Activated effector memory CD4-positive, alpha-beta T cell treated with anti-CD3 and anti-CD28 coated beads, Interleukin-2, amount 50 U/mL, for 16 hours (primary cell): ENCODE results near the gene P2RX7.
A peak's percentile ranks its signal among the peaks of the same experiment; 100 is the strongest.

Experiments
- DNase-seq: peaks from one replicate; pipeline ENCODE4 v3.0.0-alpha.2; 2020

P2RX7 gene

DNA sequence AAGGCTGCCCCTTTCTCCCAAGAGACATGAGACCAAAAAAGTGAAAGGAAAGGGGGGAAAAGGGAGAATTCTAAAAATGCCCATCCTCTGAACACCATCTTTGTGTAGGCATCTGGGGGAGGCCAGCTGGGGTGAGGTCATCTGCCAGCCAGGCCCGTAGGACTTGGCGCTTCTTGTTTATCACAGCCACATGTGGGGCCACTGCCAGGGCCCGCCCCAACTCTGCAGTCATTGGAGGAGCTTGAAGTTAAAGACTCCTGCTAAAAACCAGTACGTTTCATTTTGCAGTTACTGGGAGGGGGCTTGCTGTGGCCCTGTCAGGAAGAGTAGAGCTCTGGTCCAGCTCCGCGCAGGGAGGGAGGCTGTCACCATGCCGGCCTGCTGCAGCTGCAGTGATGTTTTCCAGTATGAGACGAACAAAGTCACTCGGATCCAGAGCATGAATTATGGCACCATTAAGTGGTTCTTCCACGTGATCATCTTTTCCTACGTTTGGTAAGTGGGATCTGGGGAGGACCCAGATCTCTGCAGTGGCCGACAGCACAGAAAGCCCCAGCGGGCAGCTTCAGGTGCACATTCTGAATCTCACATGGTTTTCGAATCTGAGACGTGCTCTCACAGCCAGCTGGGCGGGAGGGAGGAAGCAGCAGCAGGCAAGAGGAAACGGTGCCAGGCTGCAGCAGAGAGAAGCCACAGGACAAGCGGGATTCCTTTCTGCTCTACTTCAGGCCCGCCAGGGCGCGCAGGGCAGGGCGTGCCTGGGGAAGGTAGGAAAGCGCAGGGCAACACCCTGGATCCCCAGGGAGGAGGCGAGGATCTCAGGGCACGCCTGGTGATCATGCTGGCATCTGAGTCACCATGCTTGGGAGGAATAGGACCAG is at the start of gene P2RX7:
P2RX7 (plus strand) TSS at position 276 of the 881 bp plus-strand sequence; CDS start at position 371, 95 bp downstream.
- peak; percentile 80 for DNase-seq

- DNase-seq = no peak
Measured at GRCh38 chr12:121084229-121084628, 48.4 kb upstream of the P2RX7 start.

- no peak for DNase-seq
Measured at GRCh38 chr12:121085069-121085468, 47.6 kb upstream of the P2RX7 start.

DNA sequence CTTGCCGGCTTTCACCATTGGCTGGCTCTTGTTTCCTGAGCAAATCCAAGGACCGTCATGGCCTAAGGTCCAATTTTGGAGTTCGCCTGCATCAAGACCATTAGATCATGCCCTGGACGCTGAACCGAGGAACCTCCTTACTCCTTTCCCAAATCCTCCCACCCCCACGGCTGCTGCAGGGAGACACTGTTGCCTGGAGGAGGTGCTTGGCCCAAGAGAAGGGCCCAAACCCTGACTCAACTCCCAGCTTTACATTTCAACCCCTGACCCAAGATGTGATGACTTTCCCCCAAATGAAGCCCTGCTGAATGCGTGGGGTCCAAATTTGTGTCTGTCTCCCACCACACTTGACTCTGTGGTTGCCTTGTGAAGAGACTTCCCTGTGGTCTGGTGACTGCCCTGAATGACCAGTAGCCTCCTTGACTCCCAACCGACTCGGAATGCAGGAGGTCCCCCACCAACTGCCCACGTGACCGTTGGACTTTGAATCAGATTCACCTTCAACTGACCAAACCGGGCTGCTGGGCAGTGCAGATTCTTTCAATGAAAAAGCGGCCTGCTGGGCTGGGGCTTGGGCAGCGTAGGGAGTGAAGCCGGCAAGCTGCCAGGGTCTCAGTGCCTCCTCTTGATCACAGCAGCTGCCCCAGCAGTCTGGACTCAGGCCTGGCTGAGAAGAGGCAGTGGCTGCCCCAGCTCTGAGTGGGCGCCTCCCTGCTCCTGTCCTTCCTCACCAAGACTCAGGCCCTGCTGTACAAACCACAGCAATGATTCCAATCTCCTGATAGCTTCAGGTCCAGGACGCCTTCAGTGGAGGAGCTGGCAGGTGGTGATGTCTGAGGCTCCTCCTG is 46.9 kb upstream of the P2RX7 start:
- DNase-seq = no peak

GRCh38 chr12:121086781-121087295 is 45.8 kb upstream of the P2RX7 start:
- DNase-seq = no peak

- DNase-seq = no peak
Measured at GRCh38 chr12:121087467-121088194, 45.0 kb upstream of the P2RX7 start.

GRCh38 chr12:121088195-121088585 is 44.5 kb upstream of the P2RX7 start:
- DNase-seq = no peak

DNA sequence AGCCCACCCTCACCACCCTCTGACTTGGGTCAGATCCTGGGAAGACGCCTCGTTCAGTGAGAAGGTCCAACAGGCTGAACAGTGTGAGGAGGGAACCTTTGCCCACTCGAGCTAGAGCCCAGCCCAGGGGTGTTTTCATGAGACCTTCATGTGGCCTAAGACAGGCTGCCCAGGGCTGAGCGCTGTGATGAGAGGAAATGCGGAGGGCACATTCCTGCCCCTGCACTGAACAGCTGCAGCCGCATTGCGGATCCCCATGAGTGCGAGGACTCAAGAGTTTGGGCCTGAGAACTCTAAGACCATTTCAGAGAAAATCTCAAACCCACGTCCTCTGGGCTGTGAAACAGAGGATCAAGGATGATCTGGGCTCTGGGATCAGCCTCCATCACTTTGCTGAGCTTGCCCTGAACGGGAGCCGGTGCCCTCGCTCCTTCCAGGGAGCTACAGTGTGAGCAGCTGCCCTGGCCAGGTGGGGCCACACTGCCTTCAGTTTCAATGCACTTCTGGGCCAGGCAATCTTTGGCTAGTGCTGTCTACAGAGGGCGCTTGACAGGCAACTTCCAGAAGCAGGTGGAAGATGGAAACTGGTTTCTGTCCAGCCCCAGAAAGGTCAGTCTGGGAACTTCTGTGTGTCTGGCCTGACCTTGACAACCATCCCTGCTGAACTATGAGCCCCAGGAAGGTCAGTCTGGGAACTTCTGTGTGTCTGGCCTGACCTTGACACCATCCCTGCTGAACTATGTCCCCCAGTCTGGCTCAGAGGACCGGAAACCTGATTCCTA is 43.5 kb upstream of the P2RX7 start:
- no peak for DNase-seq

GRCh38 chr12:121089813-121090430 is 42.8 kb upstream of the P2RX7 start:
- DNase-seq = no peak

DNA sequence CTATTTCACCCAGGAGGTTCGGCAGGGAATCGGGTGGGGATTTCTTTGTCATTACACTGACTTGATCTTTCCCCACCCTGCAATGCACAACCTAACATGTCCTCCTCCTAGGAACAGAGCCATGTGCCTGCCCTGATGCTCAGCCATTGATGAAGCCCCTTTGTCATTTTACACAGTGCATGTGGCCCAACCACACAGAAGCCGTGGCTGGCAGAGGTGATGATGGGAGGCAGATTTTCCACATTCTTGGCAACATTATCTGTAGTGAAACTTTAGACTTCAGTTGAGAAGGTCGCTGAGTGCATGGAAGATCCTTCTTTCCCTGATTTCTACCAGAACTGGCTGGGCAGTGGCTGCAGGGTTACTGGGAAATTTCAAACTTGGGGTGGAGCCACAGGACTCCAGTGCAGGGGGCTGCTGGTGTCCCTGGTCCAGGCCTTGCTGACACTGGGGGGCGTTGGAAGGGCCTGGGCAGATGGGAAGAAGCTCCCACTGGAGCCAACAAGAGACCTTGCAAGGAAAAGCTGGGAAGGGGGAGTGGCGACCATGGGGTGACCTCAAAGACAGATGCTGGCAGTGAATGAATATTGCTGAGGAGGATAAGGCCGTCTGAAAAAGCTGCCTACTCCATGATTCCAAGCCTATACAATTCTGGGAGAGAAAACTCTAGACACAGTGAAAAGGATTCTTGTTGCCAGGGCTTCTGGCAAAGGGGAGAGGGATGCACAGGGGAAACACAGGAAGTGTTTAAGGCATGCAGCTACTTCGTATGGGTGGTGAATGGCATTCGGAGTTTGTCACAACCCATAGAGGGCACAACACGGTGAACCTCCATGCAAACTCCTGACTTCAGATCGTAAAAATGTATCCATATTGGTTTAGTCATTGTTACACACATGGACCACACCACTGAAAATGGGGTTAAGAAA is 41.8 kb upstream of the P2RX7 start:
- no peak for DNase-seq

- no peak for DNase-seq
Measured at GRCh38 chr12:121092034-121092433, 40.6 kb upstream of the P2RX7 start.

GRCh38 chr12:121093487-121093891 is 39.2 kb upstream of the P2RX7 start:
- no peak for DNase-seq

DNA sequence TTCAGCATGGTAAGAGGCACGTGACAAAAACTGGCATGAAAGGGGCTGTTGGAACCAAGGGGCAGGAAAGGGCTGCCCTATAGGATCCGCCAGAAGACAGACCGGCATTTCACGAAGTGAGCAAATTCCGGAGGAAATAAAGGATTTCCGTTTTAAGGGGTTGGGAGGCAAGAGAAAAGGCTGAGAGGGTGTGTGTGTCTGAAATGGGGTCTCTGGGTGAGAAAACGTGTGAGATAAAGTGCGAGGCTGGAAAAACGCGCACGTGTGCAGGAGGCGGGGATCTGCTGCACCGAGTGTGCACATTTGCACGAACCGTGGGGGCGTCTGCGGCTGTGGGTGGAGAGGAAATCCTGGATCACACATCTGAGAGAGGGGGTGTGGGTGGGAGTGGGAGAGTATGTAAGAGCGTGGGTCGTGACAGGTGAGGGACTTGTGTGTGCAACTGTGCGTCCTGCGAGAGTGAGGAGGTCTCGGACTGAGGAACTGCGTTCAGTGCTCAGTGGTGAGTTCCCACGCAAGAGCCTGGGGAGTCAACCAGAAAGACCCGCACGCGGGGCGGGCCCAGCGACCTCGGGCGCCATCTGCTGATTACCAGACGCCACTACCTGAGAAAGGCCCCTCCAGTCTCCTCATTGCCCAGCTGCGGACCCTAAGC is 37.0 kb upstream of the P2RX7 start:
- peak; percentile 92 for DNase-seq

DNA sequence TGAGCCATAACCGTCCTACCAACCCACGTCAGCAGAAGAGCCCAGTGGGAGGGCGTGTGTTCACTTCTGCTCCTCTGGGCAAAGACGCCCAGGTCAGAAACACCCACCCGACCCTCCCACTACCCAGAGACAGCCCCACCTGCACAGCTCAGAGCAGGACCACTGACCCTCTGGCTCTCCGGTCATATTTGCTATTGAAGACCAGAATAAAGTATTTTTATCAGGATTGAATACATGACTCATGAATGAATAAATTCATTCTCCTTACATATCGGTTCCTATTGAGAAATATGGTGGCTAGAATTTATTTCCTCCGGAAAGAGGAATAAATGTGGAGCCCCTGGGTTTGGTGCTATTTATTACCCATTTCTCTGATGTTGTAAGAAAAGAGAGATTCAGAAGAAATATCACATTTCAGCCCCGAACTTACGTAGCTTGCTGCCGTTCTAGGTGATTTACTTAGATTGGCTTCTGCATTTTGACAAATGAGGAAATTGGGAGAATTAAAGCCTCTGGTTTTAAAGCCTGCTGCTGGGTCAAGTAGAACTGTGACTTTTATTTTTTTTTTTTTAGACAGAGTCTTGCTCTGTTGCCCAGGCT is 36.4 kb upstream of the P2RX7 start:
- DNase-seq = no peak

GRCh38 chr12:121099779-121100178 is 32.9 kb upstream of the P2RX7 start:
- no peak for DNase-seq

DNA sequence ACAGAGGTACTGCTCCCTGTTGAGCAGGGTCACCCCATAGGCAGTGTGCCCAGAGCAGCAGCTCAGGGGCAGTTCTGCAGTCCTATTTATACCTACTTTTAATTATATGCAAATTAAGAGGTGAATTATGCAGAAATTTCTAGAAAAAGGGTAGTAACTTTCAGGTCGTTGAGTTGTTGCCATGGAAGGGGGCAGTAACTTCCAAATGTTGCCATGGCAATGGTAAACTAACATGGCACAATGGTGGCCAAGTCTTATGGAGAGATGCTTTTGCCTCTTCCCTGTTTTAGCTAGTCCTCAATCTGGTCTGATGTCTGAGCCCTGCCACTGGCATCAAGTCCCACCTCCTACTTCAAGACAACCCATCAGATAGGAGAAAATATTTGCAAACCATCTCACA is 30.4 kb upstream of the P2RX7 start:
- DNase-seq = no peak

- no peak for DNase-seq
Measured at GRCh38 chr12:121107681-121108080, 25.0 kb upstream of the P2RX7 start.

DNA sequence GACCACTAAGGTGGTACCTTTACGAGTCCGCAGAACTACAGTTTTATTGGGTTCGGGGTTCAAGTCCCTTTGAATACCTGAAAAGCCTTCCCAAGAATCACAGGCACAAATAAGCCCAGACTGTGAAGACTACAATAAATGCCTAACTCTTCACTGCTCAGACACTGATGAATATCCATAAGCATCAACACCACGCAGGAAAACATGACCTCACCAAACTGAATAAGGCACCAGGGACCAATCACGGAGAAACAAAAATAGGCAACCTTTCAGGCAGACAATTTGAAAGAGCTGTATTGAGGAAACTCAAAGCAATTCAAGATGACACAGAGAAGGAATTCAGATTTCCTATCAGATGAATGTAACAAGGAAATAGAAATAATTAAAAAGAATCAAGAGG is 24.2 kb upstream of the P2RX7 start:
- no peak for DNase-seq

DNA sequence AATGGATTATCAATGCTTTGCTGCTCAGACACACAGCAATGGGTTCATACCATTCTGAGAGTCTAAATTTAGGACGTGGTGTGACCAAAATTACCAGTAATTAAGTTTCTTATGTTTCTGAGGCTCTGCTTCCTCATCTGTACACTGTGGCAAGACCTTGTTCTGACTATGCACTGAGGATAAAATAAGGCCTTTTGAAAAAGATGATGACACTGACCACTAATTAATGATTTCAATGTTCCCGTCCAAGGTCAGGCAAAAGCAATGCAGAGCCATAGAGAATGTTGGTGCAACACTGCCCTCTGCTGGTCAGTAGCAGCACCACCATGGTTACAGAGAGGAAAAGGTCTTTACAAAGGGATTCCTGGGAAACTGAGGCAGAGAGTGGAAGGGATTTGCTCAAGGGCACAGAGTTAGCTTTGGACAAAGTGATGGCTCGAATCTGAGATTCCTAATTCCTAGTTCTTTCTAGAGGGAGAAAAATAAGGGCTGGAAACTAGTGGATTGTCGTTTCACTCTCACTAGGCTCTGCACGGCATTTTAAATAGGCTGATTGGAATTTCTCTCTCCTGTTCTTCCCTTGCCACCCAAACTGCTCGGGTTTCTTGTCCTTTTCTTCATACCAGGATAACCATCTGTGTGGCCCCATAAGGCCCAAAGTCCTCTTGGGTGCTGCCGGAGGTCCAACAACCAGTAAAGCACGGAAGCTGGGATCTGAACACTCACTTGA is 22.3 kb upstream of the P2RX7 start:
- peak; percentile 87 for DNase-seq
